GM12865 (cell line): ENCODE measurements around the gene CAMK2N1.

Experiments used
- DNase-seq: peaks from one replicate; pipeline ENCODE4 v3.0.0; 2010; ENCODE audit warnings: low read depth
- H3K4me3 ChIP-seq: 2 replicates; pipeline ENCODE4 v1.5.1; 2011; ENCODE audit warnings: mild to moderate bottlenecking, low read depth, low read length, control low read depth
- TF ChIP-seq, protein P1 (sequence below): IDR thresholded peaks from 2 replicates; pipeline ENCODE4 v1.5.1; 2011; ENCODE audit warnings: low read length, control low read depth, low read depth, inconsistent platforms; ENCODE audit not compliant: insufficient read depth; ENCODE audit errors: missing control alignments

Gene CAMK2N1

GRCh38 chr1:20443703-20444586 is 42.1 kb downstream of the CAMK2N1 start:
- no peak overlapping the region for H3K4me3 ChIP-seq
- no peak for DNase-seq
- TF ChIP-seq, protein P1, sequence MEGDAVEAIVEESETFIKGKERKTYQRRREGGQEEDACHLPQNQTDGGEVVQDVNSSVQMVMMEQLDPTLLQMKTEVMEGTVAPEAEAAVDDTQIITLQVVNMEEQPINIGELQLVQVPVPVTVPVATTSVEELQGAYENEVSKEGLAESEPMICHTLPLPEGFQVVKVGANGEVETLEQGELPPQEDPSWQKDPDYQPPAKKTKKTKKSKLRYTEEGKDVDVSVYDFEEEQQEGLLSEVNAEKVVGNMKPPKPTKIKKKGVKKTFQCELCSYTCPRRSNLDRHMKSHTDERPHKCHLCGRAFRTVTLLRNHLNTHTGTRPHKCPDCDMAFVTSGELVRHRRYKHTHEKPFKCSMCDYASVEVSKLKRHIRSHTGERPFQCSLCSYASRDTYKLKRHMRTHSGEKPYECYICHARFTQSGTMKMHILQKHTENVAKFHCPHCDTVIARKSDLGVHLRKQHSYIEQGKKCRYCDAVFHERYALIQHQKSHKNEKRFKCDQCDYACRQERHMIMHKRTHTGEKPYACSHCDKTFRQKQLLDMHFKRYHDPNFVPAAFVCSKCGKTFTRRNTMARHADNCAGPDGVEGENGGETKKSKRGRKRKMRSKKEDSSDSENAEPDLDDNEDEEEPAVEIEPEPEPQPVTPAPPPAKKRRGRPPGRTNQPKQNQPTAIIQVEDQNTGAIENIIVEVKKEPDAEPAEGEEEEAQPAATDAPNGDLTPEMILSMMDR, result no peak

GRCh38 chr1:20442920-20443625 is 42.9 kb downstream of the CAMK2N1 start:
- DNase-seq, result no peak
- H3K4me3 ChIP-seq, result no peak overlapping the region
- TF ChIP-seq, protein P1, result no peak

DNA sequence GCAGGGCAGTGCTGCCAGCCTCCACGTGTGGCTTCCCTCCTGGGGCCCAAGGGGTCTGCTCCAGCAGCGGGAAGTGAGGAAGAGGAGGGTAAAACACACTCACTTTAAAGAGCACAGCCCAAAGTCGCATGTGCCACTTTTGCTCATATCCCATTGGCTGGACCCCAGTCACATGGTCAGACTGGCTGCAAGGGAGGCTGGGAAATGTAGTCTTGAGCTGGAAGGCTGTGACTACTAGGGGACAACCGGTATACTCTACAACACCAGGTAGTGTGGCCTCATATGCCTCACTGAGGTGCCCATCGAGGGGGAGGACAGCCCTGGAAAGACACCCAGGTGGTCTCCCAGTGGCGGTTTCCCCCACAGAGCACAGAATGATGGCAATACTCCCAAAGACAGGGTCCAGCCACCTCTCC is 45.2 kb downstream of the CAMK2N1 start:
- no peak overlapping the region for H3K4me3 ChIP-seq
- DNase-seq, result peak; percentile 50
- TF ChIP-seq, protein P1, result no peak

DNA sequence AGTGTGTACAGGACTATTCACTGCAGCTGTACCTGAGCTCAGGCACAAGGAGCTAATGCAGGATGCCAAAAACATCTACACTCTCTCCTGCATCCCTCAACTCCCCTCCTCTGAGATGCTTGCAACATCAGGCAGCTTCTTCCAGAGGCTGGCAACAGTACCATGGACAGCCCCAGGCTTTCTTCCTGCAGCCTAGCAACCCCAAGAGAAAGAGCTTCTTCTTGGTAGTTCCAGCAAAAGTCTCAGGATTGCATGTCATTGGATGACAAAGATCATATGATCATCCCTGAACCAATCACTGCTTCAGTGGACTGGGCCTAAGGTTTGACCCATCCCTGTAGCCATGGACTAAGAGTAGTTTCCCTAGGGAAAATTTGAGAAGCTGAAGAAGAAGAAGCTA is 46.7 kb downstream of the CAMK2N1 start:
- DNase-seq, result no peak
- TF ChIP-seq, protein P1, result no peak
- H3K4me3 ChIP-seq, result no peak overlapping the region

GRCh38 chr1:20437640-20438039 is 48.4 kb downstream of the CAMK2N1 start:
- TF ChIP-seq, protein P1, result no peak
- no peak for DNase-seq
- H3K4me3 ChIP-seq, result no peak overlapping the region

DNA sequence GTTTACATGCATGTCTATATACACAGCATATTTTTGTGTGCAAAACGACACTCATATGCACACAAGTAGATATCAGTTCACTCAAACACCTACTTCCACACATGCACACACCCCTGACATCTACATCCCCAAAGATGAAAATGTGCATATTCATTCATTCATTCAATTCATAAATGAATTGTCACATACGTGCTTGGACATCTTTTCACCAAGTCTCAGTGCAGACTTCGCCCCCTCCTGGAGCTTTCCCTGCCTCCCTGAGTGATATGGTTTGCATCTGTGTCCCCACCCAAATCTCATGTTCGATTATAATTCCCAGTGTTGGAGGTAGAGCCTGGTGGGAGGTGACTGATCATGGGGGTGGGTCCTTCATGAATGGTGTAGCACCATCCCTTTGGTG is 53.1 kb downstream of the CAMK2N1 start:
- no peak for DNase-seq
- TF ChIP-seq, protein P1, result no peak
- H3K4me3 ChIP-seq, result no peak overlapping the region
